LNCaP clone FGC (cell line): ENCODE data around the gene LMX1A.

Source experiments
- DNase-seq: peaks from one replicate; pipeline ENCODE4 v3.0.0-alpha.2; 2011; ENCODE audit warnings: low read depth
- H3K4me3 ChIP-seq: 2 replicates; pipeline ENCODE4 v1.5.1; 2011; ENCODE audit warnings: mild to moderate bottlenecking, low read depth, low read length, control low read depth
- TF ChIP-seq, protein P1 (sequence below): IDR thresholded peaks from 2 replicates; pipeline ENCODE4 v1.5.1; 2012; ENCODE audit warnings: mild to moderate bottlenecking; ENCODE audit not compliant: control insufficient read depth, insufficient read depth; ENCODE audit errors: extremely low read depth

Gene LMX1A

DNA sequence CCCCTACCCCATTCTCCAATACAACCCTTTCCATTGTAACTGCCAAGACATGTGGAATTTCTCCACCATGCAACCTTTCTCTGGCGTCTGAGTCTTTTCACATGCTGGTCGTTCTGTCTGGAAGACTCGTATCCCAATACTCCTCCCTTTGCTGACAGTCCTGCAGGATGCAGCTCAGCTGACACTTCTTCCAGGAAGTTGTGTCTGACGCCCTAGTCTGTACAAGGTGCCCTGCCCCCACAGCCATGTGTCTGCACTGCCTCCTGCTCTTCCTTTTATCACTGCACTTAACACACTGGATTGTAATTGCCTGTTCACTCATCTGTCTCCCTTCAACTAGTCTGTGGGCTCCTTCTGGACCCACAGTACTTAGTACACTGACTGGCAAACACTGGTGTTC, 188.0 kb downstream of the LMX1A start:
- no peak overlapping the region for H3K4me3 ChIP-seq
- DNase-seq, result no peak
- TF ChIP-seq, protein P1, sequence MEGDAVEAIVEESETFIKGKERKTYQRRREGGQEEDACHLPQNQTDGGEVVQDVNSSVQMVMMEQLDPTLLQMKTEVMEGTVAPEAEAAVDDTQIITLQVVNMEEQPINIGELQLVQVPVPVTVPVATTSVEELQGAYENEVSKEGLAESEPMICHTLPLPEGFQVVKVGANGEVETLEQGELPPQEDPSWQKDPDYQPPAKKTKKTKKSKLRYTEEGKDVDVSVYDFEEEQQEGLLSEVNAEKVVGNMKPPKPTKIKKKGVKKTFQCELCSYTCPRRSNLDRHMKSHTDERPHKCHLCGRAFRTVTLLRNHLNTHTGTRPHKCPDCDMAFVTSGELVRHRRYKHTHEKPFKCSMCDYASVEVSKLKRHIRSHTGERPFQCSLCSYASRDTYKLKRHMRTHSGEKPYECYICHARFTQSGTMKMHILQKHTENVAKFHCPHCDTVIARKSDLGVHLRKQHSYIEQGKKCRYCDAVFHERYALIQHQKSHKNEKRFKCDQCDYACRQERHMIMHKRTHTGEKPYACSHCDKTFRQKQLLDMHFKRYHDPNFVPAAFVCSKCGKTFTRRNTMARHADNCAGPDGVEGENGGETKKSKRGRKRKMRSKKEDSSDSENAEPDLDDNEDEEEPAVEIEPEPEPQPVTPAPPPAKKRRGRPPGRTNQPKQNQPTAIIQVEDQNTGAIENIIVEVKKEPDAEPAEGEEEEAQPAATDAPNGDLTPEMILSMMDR, result no peak

DNA sequence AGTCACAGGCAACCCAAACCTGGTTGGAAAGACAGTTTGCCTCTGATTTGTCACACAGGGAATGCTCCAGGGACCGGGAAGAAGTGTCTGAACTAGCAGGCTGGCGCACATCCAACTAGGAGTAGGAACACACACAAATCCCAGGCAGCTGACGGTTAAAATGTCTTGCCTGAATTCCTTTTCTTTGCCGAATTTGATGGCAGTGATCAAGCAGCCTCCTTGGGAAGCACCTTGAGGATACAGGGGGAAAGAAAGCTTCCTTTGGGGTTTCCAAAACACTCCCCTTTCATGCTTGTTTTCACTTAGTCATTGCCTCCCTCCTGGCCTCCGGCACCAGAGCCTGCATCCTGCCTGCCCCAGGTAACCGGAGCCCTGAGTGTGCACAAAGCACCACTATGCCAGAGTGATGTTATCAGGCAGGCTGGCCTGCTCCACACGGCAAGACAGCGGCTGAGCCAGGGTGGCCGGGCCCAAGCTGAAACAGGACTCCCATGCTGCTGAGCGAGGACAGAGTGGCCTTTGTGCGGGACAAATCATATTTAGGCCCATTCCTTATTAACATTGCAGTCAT, 193.8 kb downstream of the LMX1A start:
- H3K4me3 ChIP-seq, result no peak overlapping the region
- TF ChIP-seq, protein P1, result no peak
- DNase-seq, result no peak

DNA sequence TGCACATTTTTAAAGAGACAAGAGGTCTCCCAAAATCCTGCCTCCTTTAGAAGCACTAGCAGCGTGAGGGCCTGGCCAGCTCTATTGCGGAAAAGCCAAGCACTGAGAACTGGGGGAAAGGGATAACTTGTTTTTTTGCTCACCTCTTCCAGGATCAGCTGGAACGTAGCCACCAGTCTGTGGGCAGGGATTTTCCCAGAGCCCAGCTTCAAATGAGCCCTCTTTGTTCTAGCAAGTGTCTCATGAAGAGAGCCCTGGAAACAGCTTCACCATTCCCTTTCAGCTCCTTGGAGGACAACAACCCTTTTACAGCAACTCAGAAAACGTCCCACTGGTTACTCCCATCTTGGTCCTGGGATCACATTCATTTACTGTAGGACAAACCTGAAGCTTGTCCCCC, 195.4 kb downstream of the LMX1A start:
- no peak for DNase-seq
- no peak overlapping the region for H3K4me3 ChIP-seq
- TF ChIP-seq, protein P1, result no peak

DNA sequence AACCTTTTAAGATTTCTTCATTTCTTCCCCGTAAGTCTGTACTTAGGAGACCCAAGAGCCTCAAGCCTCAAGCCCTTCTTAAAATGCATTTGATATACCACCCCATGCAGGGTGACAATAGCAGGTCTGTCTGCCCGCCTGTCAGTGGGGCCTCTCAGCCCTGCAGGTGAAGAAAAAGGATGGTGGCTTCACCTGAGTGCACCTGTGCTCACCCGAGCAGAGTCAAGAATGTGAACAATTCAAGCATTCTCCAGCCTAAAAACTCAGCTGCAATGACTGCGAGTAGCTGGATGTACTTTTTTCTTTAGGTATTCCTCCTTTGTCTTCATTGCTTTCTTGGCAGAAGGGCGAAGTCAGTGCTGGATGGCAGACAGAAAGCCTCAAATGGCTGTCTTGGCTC, 203.3 kb downstream of the LMX1A start:
- DNase-seq, result no peak
- H3K4me3 ChIP-seq, result no peak overlapping the region
- TF ChIP-seq, protein P1, result no peak

DNA sequence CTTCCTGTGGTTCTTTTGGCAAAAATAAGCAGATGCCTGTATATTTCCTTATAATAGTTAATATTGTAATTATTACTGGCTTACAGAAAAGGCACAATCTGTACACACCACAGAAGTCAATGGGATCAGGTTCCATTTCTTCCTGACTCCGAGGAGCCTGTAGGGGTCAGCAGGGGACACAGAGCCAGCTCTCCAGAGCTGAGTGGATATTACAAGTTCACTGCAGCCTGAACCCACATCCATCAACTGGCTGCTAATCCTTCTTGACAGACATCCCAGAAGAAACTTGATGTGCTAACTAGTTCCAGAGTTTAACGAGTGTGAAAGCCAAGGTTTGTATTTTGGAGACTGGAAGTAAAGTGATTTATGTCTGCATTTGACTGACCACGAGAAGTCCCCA, 203.8 kb downstream of the LMX1A start:
- H3K4me3 ChIP-seq, result no peak overlapping the region
- DNase-seq, result no peak
- TF ChIP-seq, protein P1, result peak; percentile 69

DNA sequence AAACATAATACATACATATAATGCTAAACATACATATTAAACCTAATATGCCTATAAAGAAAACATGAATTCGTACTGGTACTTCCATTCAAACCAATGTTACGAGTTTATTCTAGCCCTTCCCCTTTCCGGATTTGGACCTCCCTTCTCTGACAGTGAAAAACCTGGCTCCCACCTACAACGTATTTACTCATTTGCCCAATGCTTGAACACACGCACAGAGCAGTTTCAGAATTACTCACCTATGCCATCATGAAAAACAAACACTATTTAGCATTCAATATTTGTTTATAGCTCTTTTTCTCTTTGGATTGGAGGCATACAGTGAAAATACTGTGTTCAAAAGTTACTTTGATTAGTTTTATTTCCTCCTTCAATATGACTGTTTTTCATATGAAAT, 204.4 kb downstream of the LMX1A start:
- TF ChIP-seq, protein P1, result no peak
- DNase-seq, result no peak
- no peak overlapping the region for H3K4me3 ChIP-seq
